ENCODE measurements around the gene DUS1L.

GRCh38 chr17:82088838-82089722 is 23.5 kb upstream of the DUS1L start:
- no peak for TF ChIP-seq CTCF (IDR thresholded peaks at IDR 0.05; ENCODE audit: low read depth, low read length, poor library complexity, severe bottlenecking)
- no peak for TF ChIP-seq EZH2phosphoT487 (IDR thresholded peaks at IDR 0.05; ENCODE audit: borderline replicate concordance, low read length)

All from DOHH2 (cell line).